GM11168 (cell line): ENCODE data around the gene SPINK8.
"Not testable (repeated sequence)": the region's sequence is repeated elsewhere in the genome, so short reads cannot be mapped to it uniquely, and the experiment has no call there.

ENCODE experiments used
- in situ Hi-C: fragments of 300-500 bp; cut with MboI; formaldehyde crosslinking; loops from one replicate; pipeline ENCODE4 v1.12.0; 2022; ENCODE audit warnings: low sequenced_read_pairs; ENCODE audit not compliant: unreplicated experiment

The SPINK8 gene

DNA sequence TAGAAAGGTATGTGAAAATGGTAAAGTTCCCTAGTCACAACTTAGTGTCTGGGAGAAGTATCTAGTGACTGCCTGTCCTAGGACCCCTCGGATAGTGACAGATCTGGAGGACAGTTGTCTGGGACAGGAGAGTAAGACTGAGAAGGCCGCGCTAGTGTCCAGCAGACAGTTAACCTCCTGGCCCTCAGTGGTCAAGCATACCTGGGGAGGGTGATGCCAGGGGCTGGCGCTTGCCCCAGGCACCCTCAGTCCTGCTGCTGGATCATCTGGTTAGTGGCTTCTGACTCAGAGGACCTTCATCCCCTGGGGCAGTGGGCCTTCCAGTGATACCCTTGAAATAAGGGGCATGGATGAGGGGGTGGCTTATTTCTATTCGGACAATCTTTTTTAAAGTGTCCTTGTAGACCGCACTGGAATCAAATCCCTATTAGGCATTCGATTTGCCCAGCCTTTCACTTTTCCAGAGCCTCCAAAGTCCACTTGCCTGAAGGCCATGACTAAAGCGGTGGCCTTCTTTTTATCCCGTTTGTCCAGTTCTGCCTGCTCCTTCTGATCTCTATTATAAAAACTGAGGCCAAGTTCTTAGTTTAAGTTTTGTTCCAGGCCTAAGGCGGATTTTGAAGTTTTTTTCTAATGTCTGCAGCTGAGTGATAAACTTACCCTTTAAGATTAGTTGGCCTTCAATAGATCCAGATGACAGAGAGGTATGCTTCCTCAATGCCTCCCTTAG is 1.6 kb downstream of the SPINK8 start:
- in situ Hi-C loops, result not testable (repeated sequence)

GRCh38 chr3:48320996-48321395 is 12.5 kb downstream of the SPINK8 start:
- in situ Hi-C loops, result no loop called here

- in situ Hi-C loops, result no loop called here
Measured at GRCh38 chr3:48318713-48319468, 14.6 kb downstream of the SPINK8 start.

GRCh38 chr3:48314542-48314941 is 18.9 kb downstream of the SPINK8 start:
- in situ Hi-C loops, result no loop called here

- in situ Hi-C loops, result no loop called here
Measured at GRCh38 chr3:48306860-48307530, 26.5 kb downstream of the SPINK8 start.

GRCh38 chr3:48306290-48306689 is 27.2 kb downstream of the SPINK8 start:
- in situ Hi-C loops, result no loop called here

- in situ Hi-C loops, result no loop called here
Measured at GRCh38 chr3:48305396-48305795, 28.1 kb downstream of the SPINK8 start.

DNA sequence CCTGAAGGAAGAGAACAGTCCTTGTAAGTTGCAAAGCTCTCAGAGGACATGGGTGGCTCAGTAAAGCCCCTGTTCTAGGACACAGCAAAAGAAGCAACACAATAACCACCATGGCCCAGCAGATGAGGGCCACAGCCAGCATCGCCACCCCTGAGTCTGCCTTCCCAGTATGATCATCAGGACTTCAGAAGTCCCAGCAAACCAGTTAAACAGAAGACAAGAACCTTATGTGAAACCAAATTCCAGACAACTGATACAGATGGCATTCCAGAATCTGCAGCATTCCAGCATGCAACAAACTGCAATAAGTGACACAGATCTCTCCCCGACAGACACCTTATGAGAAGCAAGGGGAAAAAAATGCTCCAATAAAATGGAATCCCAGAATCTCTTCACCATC is 30.4 kb downstream of the SPINK8 start:
- in situ Hi-C loops, result no loop called here

DNA sequence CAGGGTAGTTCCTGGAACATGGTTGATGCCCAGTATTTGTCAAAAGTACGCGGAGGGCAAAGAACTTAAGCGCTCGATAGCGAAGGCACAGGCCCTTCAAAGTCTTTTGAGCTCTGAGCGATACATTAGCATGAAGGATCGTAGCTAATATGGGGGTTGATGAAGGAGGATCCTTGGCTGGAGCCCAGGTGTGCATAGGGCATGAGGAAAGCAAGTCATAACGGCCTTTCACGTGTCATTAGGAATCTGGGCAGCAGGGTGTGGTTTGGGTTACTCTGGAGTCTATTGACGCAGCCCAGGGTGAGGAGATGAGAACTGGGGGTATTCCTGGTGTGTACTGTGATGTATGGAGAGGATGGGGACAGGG is 31.7 kb downstream of the SPINK8 start:
- in situ Hi-C loops, result no loop called here

DNA sequence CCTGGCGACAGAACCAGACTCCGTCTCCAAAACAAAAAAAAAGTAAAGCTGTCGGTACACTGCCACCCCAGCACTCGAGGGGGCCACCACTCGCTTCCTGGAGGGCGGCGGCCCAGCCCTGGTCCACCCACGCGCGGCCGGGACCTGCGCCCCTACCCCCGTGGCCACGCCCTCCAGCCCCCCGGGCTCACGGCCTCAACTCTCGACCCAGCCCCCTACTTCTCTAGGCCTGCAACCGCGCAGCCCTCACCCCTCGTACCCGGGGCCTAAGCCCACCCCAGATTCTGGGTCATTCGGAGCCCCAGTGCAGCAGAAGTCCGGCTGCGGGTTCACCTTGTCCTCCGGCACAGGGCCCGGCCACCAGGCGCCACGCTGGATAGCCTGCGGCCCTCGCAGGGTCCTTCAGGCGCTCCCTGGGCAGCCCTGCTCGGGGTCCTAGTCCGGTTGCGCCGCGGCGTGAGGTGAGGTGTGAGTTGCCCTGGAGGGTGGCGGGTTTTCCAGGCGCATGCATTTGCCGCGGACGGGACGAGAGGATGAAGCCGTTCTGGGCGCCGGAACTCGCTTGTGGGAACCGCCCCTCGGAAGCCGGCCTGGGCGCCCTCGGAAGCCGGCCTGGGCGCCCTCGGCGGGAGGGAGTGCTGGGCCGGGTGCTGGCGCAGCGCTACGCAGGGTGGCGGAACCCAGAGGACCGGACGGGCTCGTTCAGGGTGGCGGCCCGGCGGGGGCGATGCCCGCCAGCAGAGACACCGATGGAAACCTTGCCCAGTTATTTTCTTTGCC is 32.3 kb downstream of the SPINK8 start, which contains the start of gene NME6:
Gene NME6 (minus strand): TSS at position 348 of the 780 bp plus-strand sequence.
- in situ Hi-C loops, result no loop called here

GRCh38 chr3:48299746-48300712 is 33.4 kb downstream of the SPINK8 start:
- in situ Hi-C loops, result no loop called here

- in situ Hi-C loops, result no loop called here
Measured at GRCh38 chr3:48297111-48297810, 36.2 kb downstream of the SPINK8 start.

DNA sequence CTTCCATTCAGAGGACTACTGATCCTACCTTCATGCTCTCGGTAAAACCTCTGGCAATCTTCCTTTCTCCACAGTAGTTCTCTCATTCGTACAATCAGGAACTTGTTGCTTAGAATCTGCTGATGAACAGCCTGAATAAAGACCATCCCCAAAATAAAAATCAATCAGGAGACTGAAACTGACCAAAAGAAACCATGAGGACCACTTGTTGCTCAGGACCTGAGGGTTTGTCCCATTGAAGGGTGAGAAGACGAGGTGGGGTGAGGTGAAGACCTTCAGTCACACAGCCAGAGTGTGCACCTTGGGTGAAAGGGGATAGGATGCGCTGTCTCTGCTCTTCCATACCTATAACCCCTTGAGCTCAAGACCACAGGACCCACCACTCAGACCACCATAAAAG is 36.8 kb downstream of the SPINK8 start:
- in situ Hi-C loops, result no loop called here

DNA sequence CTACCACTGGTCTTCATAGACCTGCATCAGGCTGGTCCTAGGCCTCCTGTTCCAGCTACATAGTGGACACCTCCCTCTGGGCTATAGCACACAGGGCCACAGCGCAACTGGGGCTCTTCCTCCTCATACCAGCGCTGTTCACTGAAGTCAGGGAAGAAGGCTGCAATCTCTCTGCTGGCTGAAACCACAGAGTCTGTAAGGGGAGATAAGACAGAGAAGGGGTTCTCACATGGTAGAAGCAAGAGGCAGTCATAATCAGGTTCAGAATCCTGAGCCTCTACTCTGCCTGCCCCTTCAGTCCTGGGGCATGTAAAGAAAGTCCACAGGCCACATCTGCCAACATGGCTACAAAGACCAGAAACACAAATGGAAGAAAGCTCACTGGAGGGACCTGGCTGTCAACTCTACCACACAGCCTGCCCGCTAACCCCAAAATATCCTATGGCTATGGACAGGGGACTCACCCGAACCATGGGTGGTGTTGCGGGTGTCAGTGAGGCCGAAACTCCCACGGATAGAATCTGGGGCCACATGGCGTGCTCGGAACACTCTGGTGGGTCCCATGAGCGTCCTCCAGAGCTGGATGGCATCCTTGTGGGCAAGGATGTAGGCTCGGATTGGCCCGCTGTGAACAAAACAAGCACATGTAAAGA is 38.7 kb downstream of the SPINK8 start:
- in situ Hi-C loops, result no loop called here

- in situ Hi-C loops, result no loop called here
Measured at GRCh38 chr3:48289659-48290058, 43.8 kb downstream of the SPINK8 start.

- in situ Hi-C loops, result no loop called here
Measured at GRCh38 chr3:48287034-48287433, 46.4 kb downstream of the SPINK8 start.

DNA sequence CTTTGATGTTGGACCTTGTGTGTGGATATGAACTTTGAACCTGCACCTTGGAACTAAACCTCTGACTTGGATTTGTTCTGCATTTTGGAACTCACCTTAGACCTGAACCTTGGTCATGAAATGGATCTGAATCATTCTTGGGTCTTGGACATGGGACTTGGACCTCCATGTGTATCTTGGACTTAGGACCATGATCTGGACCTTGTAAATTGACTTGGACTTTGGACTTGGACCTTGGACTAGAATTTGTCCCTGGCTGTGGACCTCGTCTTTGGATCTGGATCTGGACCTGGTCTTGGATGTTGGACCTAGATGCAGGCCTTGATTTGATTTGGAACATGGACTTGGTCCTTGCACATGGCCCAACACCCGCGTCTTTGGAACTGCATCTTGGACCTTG is 47.2 kb downstream of the SPINK8 start:
- in situ Hi-C loops, result no loop called here

- in situ Hi-C loops, result no loop called here
Measured at GRCh38 chr3:48285675-48286074, 47.8 kb downstream of the SPINK8 start.
